Suprapubic skin (tissue), 4 donors: ENCODE data around the gene SLC26A8.

Experiments used
- CTCF ChIP-seq, 2 donors: fragments of 200-600 bp in 1 of 2; fragments of 450-650 bp in 1 of 2; sonication (generic) in 1 of 2; IDR thresholded peaks; one replicate each; pipeline ENCODE4 v1.5.1; 2016 to 2019; ENCODE audit warnings: antibody characterized with exemption in 2 of 2, mild to moderate bottlenecking in 1 of 2, moderate library complexity in 1 of 2
- POLR2A ChIP-seq, 2 donors: fragments of 450-650 bp; IDR thresholded peaks; one replicate each; pipeline ENCODE4 v1.6.1; 2017; ENCODE audit warnings: antibody characterized with exemption in 2 of 2, mild to moderate bottlenecking in 2 of 2, moderate library complexity in 2 of 2
- POLR2AphosphoS5 ChIP-seq, 3 donors: sonication (generic); formaldehyde crosslinking; IDR thresholded peaks; one replicate each; pipeline ENCODE4 v1.6.1; 2017; ENCODE audit warnings: antibody characterized with exemption in 3 of 3

- TF ChIP-seq CTCF (IDR thresholded peaks at IDR 0.05) (no peak), POLR2A (IDR thresholded peaks at IDR 0.05) (no peak), POLR2AphosphoS5 (IDR thresholded peaks at IDR 0.05) (no peak)
Observed at GRCh38 chr6:35984701-35985100, 39.7 kb downstream of the SLC26A8 start.
